ENCODE data around the gene PLG.

DNA sequence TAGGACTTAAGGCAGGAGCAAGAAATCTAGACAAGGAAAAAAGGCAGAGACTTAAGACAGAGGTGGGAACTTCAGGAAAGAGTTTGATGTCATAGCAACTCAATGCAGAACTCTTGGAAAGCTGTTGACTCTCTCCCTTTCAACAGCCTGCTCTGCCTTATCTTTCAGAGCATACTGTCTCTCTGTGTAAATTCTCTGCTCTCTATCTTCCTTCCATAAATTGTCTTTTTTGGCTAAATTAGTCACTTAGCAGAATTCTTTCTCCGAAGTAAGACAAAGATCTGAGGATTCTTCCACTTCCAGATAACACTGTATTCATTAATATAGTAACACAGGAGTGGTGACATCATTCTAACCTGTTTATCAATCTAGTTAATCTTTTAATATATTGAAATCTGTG is 80.2 kb downstream of the PLG start:
- TF ChIP-seq, protein P1, sequence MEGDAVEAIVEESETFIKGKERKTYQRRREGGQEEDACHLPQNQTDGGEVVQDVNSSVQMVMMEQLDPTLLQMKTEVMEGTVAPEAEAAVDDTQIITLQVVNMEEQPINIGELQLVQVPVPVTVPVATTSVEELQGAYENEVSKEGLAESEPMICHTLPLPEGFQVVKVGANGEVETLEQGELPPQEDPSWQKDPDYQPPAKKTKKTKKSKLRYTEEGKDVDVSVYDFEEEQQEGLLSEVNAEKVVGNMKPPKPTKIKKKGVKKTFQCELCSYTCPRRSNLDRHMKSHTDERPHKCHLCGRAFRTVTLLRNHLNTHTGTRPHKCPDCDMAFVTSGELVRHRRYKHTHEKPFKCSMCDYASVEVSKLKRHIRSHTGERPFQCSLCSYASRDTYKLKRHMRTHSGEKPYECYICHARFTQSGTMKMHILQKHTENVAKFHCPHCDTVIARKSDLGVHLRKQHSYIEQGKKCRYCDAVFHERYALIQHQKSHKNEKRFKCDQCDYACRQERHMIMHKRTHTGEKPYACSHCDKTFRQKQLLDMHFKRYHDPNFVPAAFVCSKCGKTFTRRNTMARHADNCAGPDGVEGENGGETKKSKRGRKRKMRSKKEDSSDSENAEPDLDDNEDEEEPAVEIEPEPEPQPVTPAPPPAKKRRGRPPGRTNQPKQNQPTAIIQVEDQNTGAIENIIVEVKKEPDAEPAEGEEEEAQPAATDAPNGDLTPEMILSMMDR (conservative IDR thresholded peaks at IDR 0.05; ENCODE audit: low read depth, low read length): no peak
- no peak for TF ChIP-seq MAFK (IDR thresholded peaks at IDR 0.05; ENCODE audit: low read depth, low read length)
- no peak for TF ChIP-seq RFX5 (IDR thresholded peaks at IDR 0.05; ENCODE audit: low read depth, low read length)
- no peak for TF ChIP-seq MAZ (IDR thresholded peaks at IDR 0.05; ENCODE audit: borderline replicate concordance, low read depth, low read length)
- TF ChIP-seq POLR2A (IDR thresholded peaks at IDR 0.05; ENCODE audit: low read depth, low read length): no peak

All from IMR-90 (cell line).